Measurements from ENCODE around the gene SFXN3. TPM values are rescaled to one million over a fixed set of nuclear protein-coding genes. Genes with fewer than 3 reads are reported as not detected.

The SFXN3 gene
- total and polyA plus RNA-seq, 2 of the 13 experiments (the other 11 are each of a cell fraction or from before 2014, with no cell fraction given): 16.8 to 71.5 TPM

- TF ChIP-seq E2F2 (CRISPR knock-in tag; IDR thresholded peaks at IDR 0.05; ENCODE audit: borderline replicate concordance): no peak
- no peak for TF ChIP-seq STAT6 (CRISPR knock-in tag; IDR thresholded peaks at IDR 0.05; ENCODE audit: borderline replicate concordance)
- no peak for TF ChIP-seq ZNF264 (CRISPR knock-in tag; IDR thresholded peaks at IDR 0.05)
- TF ChIP-seq PPARG (CRISPR knock-in tag; conservative IDR thresholded peaks at IDR 0.05): no peak
- no peak for TF ChIP-seq ETV6 (CRISPR knock-in tag; conservative IDR thresholded peaks at IDR 0.05)
- peak; percentile 67 for TF ChIP-seq KDM2A (CRISPR knock-in tag; IDR thresholded peaks at IDR 0.05; ENCODE audit: borderline replicate concordance, low read depth)
- TF ChIP-seq ZNF710 (CRISPR knock-in tag; IDR thresholded peaks at IDR 0.05; ENCODE audit: borderline replicate concordance): 0 out of 2 replicates have a peak, but pooled peaks have one; percentile 39
- no peak for TF ChIP-seq ZNF619 (CRISPR knock-in tag; IDR thresholded peaks at IDR 0.05)
- no peak for TF ChIP-seq ZNF569 (CRISPR knock-in tag; IDR thresholded peaks at IDR 0.05; ENCODE audit: borderline replicate concordance)
- TF ChIP-seq NR2F6 (IDR thresholded peaks at IDR 0.05): no peak
- TF ChIP-seq NR2F6 (CRISPR knock-in tag; IDR thresholded peaks at IDR 0.05): no peak
- no peak for TF ChIP-seq ZNF235 (CRISPR knock-in tag; IDR thresholded peaks at IDR 0.05; ENCODE audit: borderline replicate concordance)
- TF ChIP-seq MAF1 (CRISPR knock-in tag; IDR thresholded peaks at IDR 0.05; ENCODE audit: borderline replicate concordance): no peak
- TF ChIP-seq FOXJ3 (CRISPR knock-in tag; IDR thresholded peaks at IDR 0.05; ENCODE audit: borderline replicate concordance): no peak
- TF ChIP-seq ZBTB7B (CRISPR knock-in tag; IDR thresholded peaks at IDR 0.05): peak; percentile 59; the same call in 1 of the 2 replicates
- TF ChIP-seq ZNF629 (CRISPR knock-in tag; conservative IDR thresholded peaks at IDR 0.05): no peak
- no peak for TF ChIP-seq TP53 (CRISPR knock-in tag; conservative IDR thresholded peaks at IDR 0.05)
- TF ChIP-seq ZNF460 (CRISPR knock-in tag; IDR thresholded peaks at IDR 0.05; ENCODE audit: borderline replicate concordance): no peak
- TF ChIP-seq SRF (IDR thresholded peaks at IDR 0.05; ENCODE audit: low read depth, low read length): no peak
- TF ChIP-seq HOXA3 (CRISPR knock-in tag; IDR thresholded peaks at IDR 0.05): peak; percentile 40; the same call in 1 of the 2 replicates
- TF ChIP-seq NR2F2 (IDR thresholded peaks at IDR 0.05; ENCODE audit: borderline replicate concordance, low read depth): no peak
- no peak for TF ChIP-seq ZC3H4 (CRISPR knock-in tag; IDR thresholded peaks at IDR 0.05; ENCODE audit: borderline replicate concordance)
- TF ChIP-seq ZNF782 (CRISPR knock-in tag; IDR thresholded peaks at IDR 0.05; ENCODE audit: borderline replicate concordance): no peak
Measured at GRCh38 chr10:101067356-101068083, 36.5 kb downstream of the SFXN3 start (continued).
